HG02759 (cell line): ENCODE results near the gene TRIP4.
"Not testable (repeated sequence)": the region's sequence is repeated elsewhere in the genome, so short reads cannot be mapped to it uniquely, and the experiment has no call there.

Experiments used
- ATAC-seq: cut with Tn5 transposase; IDR thresholded peaks from one replicate; pipeline ENCODE4 v1.9.1; 2021; ENCODE audit warnings: mild to moderate bottlenecking, moderate library complexity; ENCODE audit not compliant: unreplicated experiment

Gene TRIP4

DNA sequence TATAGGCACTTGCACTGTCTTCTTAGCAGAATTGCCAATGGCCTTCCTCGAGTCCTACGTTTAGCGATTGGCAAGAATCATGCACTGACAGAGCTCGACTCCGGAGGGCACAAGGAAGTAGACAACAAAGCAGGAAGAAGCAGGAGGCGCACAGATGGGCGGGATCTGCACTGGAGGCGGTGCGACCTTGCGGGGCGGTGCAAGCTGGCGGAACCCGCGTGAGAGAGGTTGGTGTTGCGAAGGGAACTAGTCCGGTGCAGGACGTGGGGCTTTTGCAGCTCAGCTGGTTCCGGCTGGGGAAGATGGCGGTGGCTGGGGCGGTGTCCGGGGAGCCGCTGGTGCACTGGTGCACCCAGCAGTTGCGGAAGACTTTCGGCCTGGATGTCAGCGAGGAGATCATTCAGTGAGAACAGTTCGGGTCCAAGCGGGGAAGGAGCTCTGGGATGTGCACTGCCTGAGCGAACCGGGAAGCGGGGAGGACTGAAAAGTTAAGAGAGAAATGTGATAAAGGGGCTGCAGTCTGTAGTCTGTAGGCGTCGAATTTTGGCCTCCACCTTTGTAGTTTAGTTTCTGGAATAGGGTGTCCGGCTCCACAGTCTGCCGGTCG lies at the start of gene TRIP4:
TSS of gene TRIP4 (plus strand) at position 275 of the 607 bp plus-strand sequence. CDS start at position 303, 28 bp downstream.
- ATAC-seq: peak; percentile 99

DNA sequence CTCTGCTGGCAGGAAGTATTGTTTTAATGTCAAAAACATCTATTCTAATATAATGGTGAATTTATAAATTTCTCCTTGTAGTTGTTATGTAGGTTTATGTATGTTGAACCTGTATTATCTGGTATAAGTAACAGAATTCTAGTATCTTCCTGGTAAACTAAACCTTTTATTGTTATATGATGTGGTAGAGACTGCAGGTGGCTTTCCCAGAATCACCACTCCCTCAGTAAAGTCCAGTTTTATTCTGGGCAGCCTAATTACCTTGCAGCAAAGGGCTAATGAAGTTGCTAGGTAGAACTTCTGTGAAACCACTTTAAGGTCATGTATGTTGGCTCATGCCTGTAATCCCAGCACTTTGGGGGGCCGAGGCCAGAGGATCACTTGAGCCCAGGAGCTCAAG lies 47.3 kb upstream of the TRIP4 start:
- no peak for ATAC-seq

GRCh38 chr15:64341961-64342360 lies 45.7 kb upstream of the TRIP4 start:
- ATAC-seq: no peak

- no peak for ATAC-seq
Observed at GRCh38 chr15:64343222-64343621, 44.4 kb upstream of the TRIP4 start.

GRCh38 chr15:64343841-64344240 lies 43.8 kb upstream of the TRIP4 start:
- ATAC-seq: no peak

- no peak for ATAC-seq
Observed at GRCh38 chr15:64344651-64345294, 42.9 kb upstream of the TRIP4 start.

DNA sequence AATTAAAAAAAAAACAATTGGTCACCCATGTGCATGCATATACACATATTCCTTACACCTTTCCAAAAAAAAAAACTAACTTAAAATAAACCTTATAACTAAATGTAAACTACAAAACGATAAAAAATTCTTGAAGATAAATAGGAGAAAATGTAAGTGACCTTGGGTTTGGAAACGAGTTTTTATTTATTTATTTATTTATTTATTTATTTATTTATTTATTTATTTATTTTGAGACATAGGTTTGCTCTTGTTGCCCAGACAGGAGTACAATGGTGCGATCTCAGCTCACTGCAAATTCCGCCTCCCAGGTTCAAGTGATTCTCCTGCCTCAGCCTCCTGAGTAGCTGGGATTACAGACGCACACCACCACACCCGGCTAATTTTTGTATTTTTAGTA lies 41.4 kb upstream of the TRIP4 start:
- ATAC-seq: not testable (repeated sequence)

GRCh38 chr15:64348455-64348854 lies 39.2 kb upstream of the TRIP4 start:
- no peak for ATAC-seq

GRCh38 chr15:64349375-64349774 lies 38.3 kb upstream of the TRIP4 start:
- ATAC-seq: no peak

DNA sequence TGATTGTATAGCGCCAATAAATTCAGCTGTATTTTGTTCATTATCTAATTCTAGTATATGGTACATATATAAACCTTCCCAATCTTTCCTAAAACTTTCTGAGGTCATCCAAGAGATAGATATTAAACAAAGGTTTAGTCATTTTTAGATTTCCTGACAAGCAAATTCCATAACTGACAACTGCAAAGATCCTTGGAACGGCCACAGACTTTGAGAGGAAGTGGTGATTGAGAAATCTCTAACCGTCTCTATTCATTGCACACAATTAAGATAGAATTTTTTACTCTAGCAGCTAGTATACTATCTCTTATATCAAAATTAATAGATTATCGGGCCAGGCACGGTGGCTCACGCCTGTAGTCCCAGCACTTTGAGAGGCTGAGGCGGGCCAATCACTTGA lies 36.4 kb upstream of the TRIP4 start:
- no peak for ATAC-seq

DNA sequence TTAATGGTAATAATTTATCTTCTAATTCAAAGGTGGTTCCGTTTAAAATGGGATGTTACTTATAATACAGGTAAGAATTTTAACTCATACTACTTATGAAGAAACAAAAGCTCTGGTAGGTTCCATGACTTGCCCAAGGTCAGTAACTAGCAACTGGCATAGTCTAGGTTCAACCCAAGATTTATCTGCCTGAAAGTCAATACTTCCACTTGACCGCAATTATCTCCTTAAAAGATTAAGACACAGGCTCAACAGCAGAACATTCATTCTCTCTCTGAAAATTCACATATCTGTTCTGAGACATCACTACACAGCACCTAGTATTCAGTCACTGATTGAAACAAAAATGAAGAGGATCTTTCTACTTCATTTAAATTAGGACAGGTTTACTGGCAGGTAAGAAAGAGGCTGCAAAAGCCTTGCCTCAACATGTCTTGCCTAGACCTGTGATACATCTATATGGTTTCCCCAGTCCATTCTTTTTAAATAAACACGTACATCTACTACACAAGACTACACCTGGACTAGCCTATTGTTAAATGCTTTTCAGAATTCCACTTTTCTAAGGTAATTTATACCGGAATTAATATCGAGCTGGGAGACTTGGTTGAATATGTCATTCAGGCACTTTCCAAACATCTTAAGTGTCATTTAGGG lies 32.8 kb upstream of the TRIP4 start:
- no peak for ATAC-seq

- peak; percentile 16 for ATAC-seq
Observed at GRCh38 chr15:64355348-64355943, 32.2 kb upstream of the TRIP4 start.

GRCh38 chr15:64355944-64356709 lies 31.5 kb upstream of the TRIP4 start, which contains the start of gene CSNK1G1:
CSNK1G1 (minus strand) TSS chr15:64356173; CDS start chr15:64300499, 55,674 bp downstream.
- ATAC-seq: peak; percentile 98

GRCh38 chr15:64356710-64357040 lies 31.0 kb upstream of the TRIP4 start:
- ATAC-seq: no peak

GRCh38 chr15:64361259-64361658 lies 26.4 kb upstream of the TRIP4 start:
- ATAC-seq: no peak

DNA sequence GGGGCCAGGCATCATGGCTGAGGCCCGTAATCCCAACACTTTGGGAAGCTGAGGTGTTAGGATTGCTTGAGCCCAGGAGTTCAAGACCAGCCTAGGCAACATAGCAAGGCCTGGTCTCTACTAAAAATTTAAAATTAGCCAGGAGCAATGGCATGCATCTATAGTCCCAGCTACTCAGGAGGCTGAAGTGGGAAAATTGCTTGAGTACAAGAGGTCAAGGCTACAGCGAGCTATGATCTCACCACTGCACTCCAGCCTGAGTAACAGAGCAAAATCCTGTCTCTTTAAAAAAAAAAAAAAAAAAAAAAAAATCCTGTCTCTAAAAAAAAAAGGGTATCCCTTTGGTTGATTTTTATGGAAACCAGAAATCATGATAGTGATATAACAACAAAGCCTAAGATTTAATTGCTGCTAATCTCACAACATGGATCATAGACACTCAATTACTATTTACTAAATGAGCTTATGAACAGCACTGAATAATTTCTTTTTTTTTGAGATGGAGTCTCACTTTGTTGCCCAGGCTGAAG lies 18.5 kb upstream of the TRIP4 start:
- no peak for ATAC-seq

- not testable (repeated sequence) for ATAC-seq
Observed at GRCh38 chr15:64371383-64371782, 16.3 kb upstream of the TRIP4 start.

DNA sequence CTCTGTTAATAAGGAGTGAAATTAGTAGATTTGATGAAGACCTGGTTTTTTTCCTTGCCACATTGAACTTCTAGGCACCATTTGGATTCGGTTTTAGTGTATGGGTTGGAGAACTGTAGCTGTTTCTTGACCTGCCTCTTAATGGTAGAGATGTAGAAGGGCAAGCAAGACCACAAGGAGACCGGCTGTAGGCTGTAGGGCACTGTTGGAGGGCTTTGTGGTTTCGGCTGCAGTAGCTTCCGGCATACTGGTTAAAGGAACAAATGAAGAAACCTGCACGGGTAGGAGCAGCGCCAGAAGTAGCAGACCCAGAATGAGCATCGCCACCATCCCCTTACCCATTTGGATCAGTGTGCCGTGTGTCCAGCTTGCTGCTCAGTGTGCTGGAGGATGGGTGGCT lies 14.3 kb upstream of the TRIP4 start:
- ATAC-seq: no peak

- no peak for ATAC-seq
Observed at GRCh38 chr15:64379216-64379960, 8.2 kb upstream of the TRIP4 start.
